SK-N-SH treated with all-trans-retinoic acid at 6 μM for 48 hours (cell line): ENCODE results near the gene DCC.

Source experiments
- ATAC-seq: fragments of 200-7000 bp; cut with Tn5 transposase; 3 replicates; pipeline ENCODE4 v1.9.1; 2020; ENCODE audit warnings: mild to moderate bottlenecking, moderate library complexity
- ARNTL ChIP-seq: fragments of 450-650 bp; formaldehyde crosslinking; IDR thresholded peaks from 2 replicates; pipeline ENCODE4 v1.5.0; 2020; ENCODE audit warnings: low read depth, mild to moderate bottlenecking, moderate library complexity, borderline replicate concordance
- BACH2 ChIP-seq: fragments of 250-450 bp; sonication (Bioruptor Pico); IDR thresholded peaks from 2 replicates; pipeline ENCODE4 v1.9.0; 2021; ENCODE audit warnings: mild to moderate bottlenecking, borderline replicate concordance
- CSDC2 ChIP-seq: fragments of 250-450 bp; sonication (Bioruptor Pico); IDR thresholded peaks from 2 replicates; pipeline ENCODE4 v1.5.0; 2020; ENCODE audit warnings: mild to moderate bottlenecking, moderate library complexity
- ESRRG ChIP-seq: fragments of 250-450 bp; sonication (Bioruptor Pico); IDR thresholded peaks from 2 replicates; pipeline ENCODE4 v1.6.1; 2021; ENCODE audit warnings: mild to moderate bottlenecking
- GLIS3 ChIP-seq: fragments of 250-450 bp; sonication (Bioruptor Pico); IDR thresholded peaks from 2 replicates; pipeline ENCODE4 v1.5.0; 2020; ENCODE audit warnings: mild to moderate bottlenecking, moderate library complexity
- ISL1 ChIP-seq: fragments of 250-450 bp; sonication (Bioruptor Pico); IDR thresholded peaks from 2 replicates; pipeline ENCODE4 v2.1.2; 2022; ENCODE audit warnings: mild to moderate bottlenecking, moderate library complexity
- OSR1 ChIP-seq: fragments of 250-450 bp; sonication (Bioruptor Pico); IDR thresholded peaks from 2 replicates; pipeline ENCODE4 v1.8.0; 2022; ENCODE audit warnings: moderate library complexity, mild to moderate bottlenecking, inconsistent platforms
- RARB ChIP-seq: fragments of 250-450 bp; sonication (Bioruptor Pico); IDR thresholded peaks from 2 replicates; pipeline ENCODE4 v1.8.0; 2021; ENCODE audit warnings: mild to moderate bottlenecking, moderate library complexity
- SNAI2 ChIP-seq: fragments of 250-450 bp; sonication (Bioruptor Pico); IDR thresholded peaks from 2 replicates; pipeline ENCODE4 v1.5.0; 2020; ENCODE audit warnings: mild to moderate bottlenecking, moderate library complexity
- TCF4 ChIP-seq: fragments of 250-450 bp; sonication (Bioruptor Pico); IDR thresholded peaks from 2 replicates; pipeline ENCODE4 v1.8.0; 2021; ENCODE audit warnings: mild to moderate bottlenecking, moderate library complexity, borderline replicate concordance
- TOX ChIP-seq: fragments of 250-450 bp; sonication (Bioruptor Pico); IDR thresholded peaks from 2 replicates; pipeline ENCODE4 v1.8.0; 2021; ENCODE audit warnings: mild to moderate bottlenecking, moderate library complexity, borderline replicate concordance
- ZC3H10 ChIP-seq: fragments of 250-450 bp; sonication (Bioruptor Pico); IDR thresholded peaks from 2 replicates; pipeline ENCODE4 v1.5.1; 2021; ENCODE audit warnings: mild to moderate bottlenecking, moderate library complexity
- ZFP3 ChIP-seq: fragments of 250-450 bp; sonication (Bioruptor Pico); IDR thresholded peaks from 2 replicates; pipeline ENCODE4 v1.5.0; 2020; ENCODE audit warnings: mild to moderate bottlenecking, moderate library complexity
- ZFP30 ChIP-seq: fragments of 450-650 bp; formaldehyde crosslinking; IDR thresholded peaks from 2 replicates; pipeline ENCODE4 v1.5.0; 2022; ENCODE audit warnings: mild to moderate bottlenecking, moderate library complexity
- ZNF565 ChIP-seq: fragments of 450-650 bp; formaldehyde crosslinking; conservative IDR thresholded peaks from 2 replicates; pipeline ENCODE4 v1.5.0; 2020; ENCODE audit warnings: low read depth, mild to moderate bottlenecking, moderate library complexity
- ZNF70 ChIP-seq: fragments of 450-650 bp; formaldehyde crosslinking; IDR thresholded peaks from 2 replicates; pipeline ENCODE4 v1.5.0; 2020; ENCODE audit warnings: mild to moderate bottlenecking, moderate library complexity
- ZNF8 ChIP-seq: fragments of 450-650 bp; formaldehyde crosslinking; IDR thresholded peaks from 2 replicates; pipeline ENCODE4 v1.5.0; 2020; ENCODE audit warnings: mild to moderate bottlenecking, moderate library complexity
- TF ChIP-seq, protein P1 (sequence below): fragments of 250-450 bp; sonication (Bioruptor Pico); IDR thresholded peaks from 2 replicates; pipeline ENCODE4 v1.8.0; 2020; ENCODE audit warnings: mild to moderate bottlenecking, moderate library complexity, borderline replicate concordance
- TF ChIP-seq, protein P2 (sequence below): fragments of 250-450 bp; sonication (Bioruptor Pico); IDR thresholded peaks from 2 replicates; pipeline ENCODE4 v1.5.1; 2021; ENCODE audit warnings: mild to moderate bottlenecking, moderate library complexity
- TF ChIP-seq, protein P3 (sequence below): fragments of 250-450 bp; sonication (Bioruptor Pico); IDR thresholded peaks from 2 replicates; pipeline ENCODE4 v1.8.0; 2021; ENCODE audit warnings: low read depth, mild to moderate bottlenecking, moderate library complexity, borderline replicate concordance
- TF ChIP-seq, protein P4 (sequence below): fragments of 250-450 bp; sonication (Bioruptor Pico); IDR thresholded peaks from 2 replicates; pipeline ENCODE4 v1.5.1; 2020; ENCODE audit warnings: low read depth, mild to moderate bottlenecking, moderate library complexity
- TF ChIP-seq, protein P5 (sequence below): fragments of 250-450 bp; sonication (Bioruptor Pico); IDR thresholded peaks from 2 replicates; pipeline ENCODE4 v1.5.0; 2020; ENCODE audit warnings: mild to moderate bottlenecking, moderate library complexity

Gene DCC

DNA sequence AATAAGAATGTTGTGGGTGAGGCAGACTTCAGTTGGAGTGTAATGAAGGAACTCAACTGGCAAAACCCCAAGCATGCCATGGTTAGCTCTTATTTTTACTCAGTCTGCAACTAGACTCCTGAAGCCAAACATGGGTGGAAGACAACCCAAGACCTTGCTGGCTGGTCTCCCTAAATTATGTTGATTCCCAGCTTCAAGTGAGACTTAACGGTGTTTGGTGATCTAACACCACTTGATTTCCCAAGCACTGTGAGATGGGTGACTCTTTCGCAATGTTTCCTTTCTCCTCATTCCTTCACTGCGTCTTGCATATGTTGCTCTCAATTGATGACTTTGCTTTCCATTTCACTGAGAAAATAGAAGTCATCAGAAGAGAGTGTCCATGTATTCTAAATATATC, 693.1 kb downstream of the DCC start:
- no peak for ATAC-seq
- TF ChIP-seq ZFP3 (CRISPR knock-in tag): no peak
- TF ChIP-seq CSDC2 (CRISPR knock-in tag): no peak
- no peak for TF ChIP-seq ZNF70 (CRISPR knock-in tag)
- TF ChIP-seq RARB (CRISPR knock-in tag): no peak
- TF ChIP-seq, protein P1, sequence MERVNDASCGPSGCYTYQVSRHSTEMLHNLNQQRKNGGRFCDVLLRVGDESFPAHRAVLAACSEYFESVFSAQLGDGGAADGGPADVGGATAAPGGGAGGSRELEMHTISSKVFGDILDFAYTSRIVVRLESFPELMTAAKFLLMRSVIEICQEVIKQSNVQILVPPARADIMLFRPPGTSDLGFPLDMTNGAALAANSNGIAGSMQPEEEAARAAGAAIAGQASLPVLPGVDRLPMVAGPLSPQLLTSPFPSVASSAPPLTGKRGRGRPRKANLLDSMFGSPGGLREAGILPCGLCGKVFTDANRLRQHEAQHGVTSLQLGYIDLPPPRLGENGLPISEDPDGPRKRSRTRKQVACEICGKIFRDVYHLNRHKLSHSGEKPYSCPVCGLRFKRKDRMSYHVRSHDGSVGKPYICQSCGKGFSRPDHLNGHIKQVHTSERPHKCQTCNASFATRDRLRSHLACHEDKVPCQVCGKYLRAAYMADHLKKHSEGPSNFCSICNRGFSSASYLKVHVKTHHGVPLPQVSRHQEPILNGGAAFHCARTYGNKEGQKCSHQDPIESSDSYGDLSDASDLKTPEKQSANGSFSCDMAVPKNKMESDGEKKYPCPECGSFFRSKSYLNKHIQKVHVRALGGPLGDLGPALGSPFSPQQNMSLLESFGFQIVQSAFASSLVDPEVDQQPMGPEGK (CRISPR knock-in tag): no peak
- no peak for TF ChIP-seq ZFP30 (CRISPR knock-in tag)
- TF ChIP-seq ZNF8: no peak
- no peak for TF ChIP-seq TCF4
- TF ChIP-seq, protein P2, sequence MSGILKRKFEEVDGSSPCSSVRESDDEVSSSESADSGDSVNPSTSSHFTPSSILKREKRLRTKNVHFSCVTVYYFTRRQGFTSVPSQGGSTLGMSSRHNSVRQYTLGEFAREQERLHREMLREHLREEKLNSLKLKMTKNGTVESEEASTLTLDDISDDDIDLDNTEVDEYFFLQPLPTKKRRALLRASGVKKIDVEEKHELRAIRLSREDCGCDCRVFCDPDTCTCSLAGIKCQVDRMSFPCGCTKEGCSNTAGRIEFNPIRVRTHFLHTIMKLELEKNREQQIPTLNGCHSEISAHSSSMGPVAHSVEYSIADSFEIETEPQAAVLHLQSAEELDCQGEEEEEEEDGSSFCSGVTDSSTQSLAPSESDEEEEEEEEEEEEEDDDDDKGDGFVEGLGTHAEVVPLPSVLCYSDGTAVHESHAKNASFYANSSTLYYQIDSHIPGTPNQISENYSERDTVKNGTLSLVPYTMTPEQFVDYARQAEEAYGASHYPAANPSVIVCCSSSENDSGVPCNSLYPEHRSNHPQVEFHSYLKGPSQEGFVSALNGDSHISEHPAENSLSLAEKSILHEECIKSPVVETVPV (CRISPR knock-in tag): no peak
- TF ChIP-seq SNAI2 (CRISPR knock-in tag): no peak
- TF ChIP-seq OSR1 (CRISPR knock-in tag): no peak

DNA sequence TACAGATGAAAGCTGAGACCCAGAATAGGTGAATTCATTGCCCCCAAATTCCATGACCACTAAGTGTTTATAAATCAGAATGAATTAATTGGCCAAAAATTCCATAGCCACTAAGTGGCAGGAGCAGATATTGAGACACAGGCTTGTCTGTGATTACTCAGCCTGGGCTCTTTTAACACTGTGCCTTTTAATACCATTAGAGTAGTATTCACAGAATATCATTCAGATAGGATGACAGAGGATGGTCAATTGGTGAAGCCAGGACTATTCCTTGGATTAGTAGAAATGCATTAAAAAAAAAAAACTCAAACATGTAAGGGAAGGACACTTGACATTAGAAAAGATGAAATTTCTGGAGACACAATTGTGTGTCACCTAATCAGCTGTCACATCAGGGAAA, 698.6 kb downstream of the DCC start:
- no peak for ATAC-seq
- TF ChIP-seq TCF4: no peak
- TF ChIP-seq SNAI2 (CRISPR knock-in tag): no peak
- no peak for TF ChIP-seq OSR1 (CRISPR knock-in tag)
- TF ChIP-seq, all 23 proteins: peak for 0

DNA sequence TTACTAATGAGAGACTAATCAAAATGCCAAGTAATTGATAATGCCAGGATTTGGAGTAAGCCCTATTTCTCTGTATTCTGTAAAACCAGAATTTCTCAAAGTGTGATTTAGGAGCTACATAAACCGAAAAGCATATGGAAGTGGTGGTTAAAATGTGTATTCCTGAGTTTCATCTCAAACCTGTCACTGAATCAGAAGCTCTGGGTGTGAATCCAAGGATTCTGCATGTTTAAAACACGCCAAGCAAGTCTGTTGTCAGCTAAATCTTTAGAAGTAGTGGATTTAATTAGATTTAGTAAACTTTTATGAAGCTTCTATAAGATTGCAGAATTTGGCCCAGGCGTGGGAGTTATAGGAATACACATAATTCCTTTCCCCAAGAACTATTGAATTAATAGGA, 700.3 kb downstream of the DCC start:
- no peak for ATAC-seq
- TF ChIP-seq ZFP3 (CRISPR knock-in tag) (no peak), ZNF70 (CRISPR knock-in tag) (no peak), ESRRG (CRISPR knock-in tag) (no peak), BACH2 (CRISPR knock-in tag) (no peak), OSR1 (CRISPR knock-in tag) (no peak), ZC3H10 (CRISPR knock-in tag) (no peak), ZNF565 (CRISPR knock-in tag) (no peak), ARNTL (CRISPR knock-in tag) (no peak), ISL1 (CRISPR knock-in tag) (no peak), GLIS3 (CRISPR knock-in tag) (no peak), CSDC2 (CRISPR knock-in tag) (no peak), ZFP30 (CRISPR knock-in tag) (no peak), TOX (CRISPR knock-in tag) (no peak), TCF4 (no peak)
- TF ChIP-seq, protein P3, sequence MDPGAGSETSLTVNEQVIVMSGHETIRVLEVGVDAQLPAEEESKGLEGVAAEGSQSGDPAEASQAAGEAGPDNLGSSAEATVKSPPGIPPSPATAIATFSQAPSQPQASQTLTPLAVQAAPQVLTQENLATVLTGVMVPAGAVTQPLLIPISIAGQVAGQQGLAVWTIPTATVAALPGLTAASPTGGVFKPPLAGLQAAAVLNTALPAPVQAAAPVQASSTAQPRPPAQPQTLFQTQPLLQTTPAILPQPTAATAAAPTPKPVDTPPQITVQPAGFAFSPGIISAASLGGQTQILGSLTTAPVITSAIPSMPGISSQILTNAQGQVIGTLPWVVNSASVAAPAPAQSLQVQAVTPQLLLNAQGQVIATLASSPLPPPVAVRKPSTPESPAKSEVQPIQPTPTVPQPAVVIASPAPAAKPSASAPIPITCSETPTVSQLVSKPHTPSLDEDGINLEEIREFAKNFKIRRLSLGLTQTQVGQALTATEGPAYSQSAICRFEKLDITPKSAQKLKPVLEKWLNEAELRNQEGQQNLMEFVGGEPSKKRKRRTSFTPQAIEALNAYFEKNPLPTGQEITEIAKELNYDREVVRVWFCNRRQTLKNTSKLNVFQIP (CRISPR knock-in tag): no peak
- TF ChIP-seq, protein P2 (CRISPR knock-in tag): no peak
- TF ChIP-seq, protein P4, sequence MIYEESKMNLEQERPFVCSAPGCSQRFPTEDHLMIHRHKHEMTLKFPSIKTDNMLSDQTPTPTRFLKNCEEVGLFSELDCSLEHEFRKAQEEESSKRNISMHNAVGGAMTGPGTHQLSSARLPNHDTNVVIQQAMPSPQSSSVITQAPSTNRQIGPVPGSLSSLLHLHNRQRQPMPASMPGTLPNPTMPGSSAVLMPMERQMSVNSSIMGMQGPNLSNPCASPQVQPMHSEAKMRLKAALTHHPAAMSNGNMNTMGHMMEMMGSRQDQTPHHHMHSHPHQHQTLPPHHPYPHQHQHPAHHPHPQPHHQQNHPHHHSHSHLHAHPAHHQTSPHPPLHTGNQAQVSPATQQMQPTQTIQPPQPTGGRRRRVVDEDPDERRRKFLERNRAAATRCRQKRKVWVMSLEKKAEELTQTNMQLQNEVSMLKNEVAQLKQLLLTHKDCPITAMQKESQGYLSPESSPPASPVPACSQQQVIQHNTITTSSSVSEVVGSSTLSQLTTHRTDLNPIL (CRISPR knock-in tag): no peak
- TF ChIP-seq, protein P1 (CRISPR knock-in tag): no peak
- TF ChIP-seq, protein P5, sequence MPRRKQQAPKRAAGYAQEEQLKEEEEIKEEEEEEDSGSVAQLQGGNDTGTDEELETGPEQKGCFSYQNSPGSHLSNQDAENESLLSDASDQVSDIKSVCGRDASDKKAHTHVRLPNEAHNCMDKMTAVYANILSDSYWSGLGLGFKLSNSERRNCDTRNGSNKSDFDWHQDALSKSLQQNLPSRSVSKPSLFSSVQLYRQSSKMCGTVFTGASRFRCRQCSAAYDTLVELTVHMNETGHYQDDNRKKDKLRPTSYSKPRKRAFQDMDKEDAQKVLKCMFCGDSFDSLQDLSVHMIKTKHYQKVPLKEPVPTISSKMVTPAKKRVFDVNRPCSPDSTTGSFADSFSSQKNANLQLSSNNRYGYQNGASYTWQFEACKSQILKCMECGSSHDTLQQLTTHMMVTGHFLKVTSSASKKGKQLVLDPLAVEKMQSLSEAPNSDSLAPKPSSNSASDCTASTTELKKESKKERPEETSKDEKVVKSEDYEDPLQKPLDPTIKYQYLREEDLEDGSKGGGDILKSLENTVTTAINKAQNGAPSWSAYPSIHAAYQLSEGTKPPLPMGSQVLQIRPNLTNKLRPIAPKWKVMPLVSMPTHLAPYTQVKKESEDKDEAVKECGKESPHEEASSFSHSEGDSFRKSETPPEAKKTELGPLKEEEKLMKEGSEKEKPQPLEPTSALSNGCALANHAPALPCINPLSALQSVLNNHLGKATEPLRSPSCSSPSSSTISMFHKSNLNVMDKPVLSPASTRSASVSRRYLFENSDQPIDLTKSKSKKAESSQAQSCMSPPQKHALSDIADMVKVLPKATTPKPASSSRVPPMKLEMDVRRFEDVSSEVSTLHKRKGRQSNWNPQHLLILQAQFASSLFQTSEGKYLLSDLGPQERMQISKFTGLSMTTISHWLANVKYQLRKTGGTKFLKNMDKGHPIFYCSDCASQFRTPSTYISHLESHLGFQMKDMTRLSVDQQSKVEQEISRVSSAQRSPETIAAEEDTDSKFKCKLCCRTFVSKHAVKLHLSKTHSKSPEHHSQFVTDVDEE (CRISPR knock-in tag): no peak
